Hematopoietic multipotent progenitor cell treated with erythropoietin and hydrocortisone succinate and interleukin-3 and kit ligand, for 6 days (in vitro differentiated cells): ENCODE data around the gene CYP3A4.
"Not testable (repeated sequence)": the region's sequence is repeated elsewhere in the genome, so short reads cannot be mapped to it uniquely, and the experiment has no call there.

Experiments used
- DNase-seq: peaks from one replicate; pipeline ENCODE4 v3.0.0-alpha.2; 2015

Gene CYP3A4

GRCh38 chr7:99791667-99792369 is 7.8 kb upstream of the CYP3A4 start:
- peak; percentile 23 for DNase-seq

DNA sequence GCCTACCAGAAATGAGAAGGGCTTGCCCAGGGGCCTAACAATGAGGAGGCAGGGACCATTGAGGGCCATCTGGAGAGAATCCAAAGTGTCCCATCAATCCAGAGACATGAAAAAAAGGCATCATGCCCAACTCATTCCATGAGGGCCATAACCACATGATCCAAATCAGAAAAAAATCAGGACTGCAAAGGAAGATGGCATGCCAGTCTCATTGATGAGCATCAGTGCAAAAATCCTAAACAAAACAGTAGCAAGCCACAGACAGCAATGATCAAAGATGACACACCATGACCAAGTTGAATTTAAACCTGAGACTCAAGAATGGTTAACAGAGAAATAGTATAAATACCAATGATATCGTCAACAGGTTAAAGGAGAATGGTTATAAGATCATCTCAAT is 7.0 kb upstream of the CYP3A4 start:
- DNase-seq, result no peak

DNA sequence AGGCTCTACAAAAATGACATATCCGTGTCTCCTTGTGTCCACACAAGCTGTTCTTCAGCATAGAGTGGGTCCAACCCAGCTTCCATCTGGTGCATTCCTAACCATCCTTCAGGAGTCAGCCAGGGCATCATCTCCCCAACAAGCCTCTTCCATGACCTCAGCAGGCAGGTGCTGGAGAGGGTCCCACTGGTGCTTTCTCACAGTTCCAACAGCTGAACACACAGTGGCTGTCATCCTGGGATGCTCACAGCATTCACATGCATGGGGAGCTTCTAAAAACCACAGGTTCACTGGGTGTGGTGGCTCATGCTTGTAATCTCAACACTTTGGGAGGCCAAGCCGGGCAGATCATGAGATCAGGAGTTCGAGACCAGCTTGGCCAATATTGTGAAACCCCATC is 6.4 kb upstream of the CYP3A4 start:
- no peak for DNase-seq

DNA sequence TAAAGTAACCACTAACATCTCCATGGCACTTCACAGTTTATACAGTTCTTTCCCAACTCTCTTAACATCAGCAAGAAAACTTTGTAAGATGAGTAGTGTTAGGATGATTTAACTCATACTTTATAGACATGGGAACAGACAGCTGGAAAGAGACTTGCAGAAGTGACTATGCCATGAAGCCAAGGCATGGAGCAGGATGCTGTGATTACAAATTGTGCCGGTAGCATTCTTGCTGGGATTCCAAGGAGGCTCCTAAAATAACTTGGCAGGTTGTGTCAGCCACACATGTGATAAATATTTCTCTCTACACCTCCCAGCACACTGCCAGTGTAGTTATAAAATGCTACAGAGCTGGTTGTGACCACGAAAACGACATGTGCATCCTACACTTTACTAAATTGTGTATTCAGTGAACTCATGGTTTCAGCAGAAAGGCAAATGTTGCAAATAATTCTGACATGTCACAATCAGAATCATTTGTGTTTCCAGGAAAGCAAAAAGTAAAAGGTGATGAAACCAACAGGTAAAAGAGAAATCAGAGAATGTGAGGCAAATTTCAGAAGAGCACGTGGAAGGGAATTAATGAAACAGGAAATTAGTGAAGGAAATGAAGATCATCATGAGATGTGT is 5.6 kb upstream of the CYP3A4 start:
- no peak for DNase-seq

GRCh38 chr7:99788554-99788953 is 4.6 kb upstream of the CYP3A4 start:
- DNase-seq, result no peak

- DNase-seq, result no peak
Observed at GRCh38 chr7:99786726-99787335, 2.8 kb upstream of the CYP3A4 start.

DNA sequence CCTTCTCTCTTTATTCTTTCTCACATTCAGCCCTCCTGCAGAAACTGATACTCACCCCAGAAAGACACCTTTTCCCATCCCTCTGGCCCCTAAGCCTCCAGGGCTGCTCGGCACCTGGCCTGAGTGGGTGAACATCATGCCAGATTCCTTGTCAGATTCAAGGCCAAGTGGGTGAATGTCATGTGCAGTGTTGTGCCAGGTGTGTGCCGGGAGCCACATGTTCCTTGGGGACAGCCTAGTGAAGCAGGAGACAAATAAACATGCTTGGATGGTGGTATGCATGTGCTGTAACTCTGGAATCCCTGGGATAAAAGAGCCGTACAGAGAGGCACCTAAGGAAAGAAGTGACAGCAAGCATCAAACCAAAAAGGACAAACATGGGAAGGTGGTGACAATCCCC is 1.7 kb upstream of the CYP3A4 start:
- not testable (repeated sequence) for DNase-seq

GRCh38 chr7:99782012-99782953 is 1.7 kb downstream of the CYP3A4 start:
- no peak for DNase-seq

DNA sequence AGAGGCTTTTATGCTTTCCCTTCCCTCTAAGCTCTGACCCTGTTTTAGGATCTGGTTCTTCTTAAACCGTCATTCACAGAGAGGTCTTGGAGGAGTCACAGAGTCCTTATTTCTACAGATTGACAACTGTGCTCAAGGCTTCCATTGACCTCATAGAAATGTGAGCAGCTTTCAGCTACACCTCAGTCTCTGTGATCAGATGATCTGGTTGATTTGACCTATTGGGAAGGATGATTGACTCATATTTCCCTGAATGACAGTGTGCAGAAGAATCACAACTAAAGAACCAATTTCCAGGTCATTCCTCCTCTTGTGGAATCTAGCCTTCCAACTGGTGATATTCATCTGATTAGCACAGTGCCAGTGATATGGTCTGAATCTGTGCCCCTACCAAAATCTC is 3.4 kb downstream of the CYP3A4 start:
- no peak for DNase-seq

GRCh38 chr7:99779949-99780348 is 4.0 kb downstream of the CYP3A4 start:
- DNase-seq, result no peak

DNA sequence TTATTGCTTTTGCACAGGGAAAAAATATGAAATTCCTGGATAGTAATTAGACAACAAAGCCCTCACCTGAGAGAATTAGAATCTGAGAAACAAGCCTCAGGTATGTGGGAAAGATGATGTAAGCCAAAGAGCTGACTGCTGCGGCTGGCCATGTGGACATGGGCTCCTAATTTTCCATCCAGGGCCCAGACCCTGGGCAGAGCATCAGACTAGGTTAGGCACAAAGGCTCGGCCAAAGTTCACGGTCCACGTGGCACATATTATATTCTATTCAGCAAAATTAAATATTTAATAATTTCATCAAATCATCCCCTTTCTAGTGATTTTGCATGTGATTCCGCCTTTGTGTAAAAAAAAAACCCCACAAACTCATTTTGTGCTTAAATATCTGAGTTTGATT is 5.1 kb downstream of the CYP3A4 start:
- DNase-seq, result no peak

GRCh38 chr7:99773395-99773794 is 10.6 kb downstream of the CYP3A4 start:
- not testable (repeated sequence) for DNase-seq

DNA sequence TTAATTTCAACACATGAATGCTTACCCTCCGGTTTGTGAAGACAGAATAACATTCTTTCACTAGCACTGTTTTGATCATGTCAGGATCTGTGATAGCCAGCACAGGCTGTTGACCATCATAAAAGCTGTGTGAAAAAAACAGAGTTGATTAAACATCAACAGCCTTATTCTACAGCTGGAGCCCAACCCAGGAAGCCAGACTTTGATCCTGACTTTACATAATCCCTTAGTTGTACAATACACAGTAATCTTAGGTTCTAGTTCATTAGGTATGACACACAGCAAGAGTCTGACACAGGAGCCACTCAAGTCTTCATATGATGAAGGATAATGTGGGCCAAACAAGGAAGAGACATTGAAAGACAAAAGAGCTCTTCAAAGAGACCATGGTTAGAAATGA is 11.4 kb downstream of the CYP3A4 start:
- DNase-seq, result no peak

DNA sequence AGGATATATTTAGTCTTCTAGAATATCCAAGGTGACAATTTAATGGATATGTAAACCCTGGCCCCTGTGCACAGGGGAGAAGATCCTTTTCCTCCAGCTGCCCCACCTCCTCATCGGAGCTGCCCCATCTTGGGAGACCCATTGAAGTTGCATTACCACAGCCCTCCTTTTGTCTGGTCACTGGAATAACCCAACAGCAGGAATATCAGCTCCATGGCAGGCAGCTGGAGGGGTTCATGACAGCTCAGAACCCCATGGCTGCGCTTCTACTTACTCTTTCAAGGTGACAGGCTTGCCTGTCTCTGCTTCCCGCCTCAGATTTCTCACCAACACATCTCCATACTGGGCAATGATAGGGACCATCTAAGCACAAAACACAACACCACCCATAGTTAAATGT is 14.5 kb downstream of the CYP3A4 start:
- DNase-seq, result not testable (repeated sequence)

DNA sequence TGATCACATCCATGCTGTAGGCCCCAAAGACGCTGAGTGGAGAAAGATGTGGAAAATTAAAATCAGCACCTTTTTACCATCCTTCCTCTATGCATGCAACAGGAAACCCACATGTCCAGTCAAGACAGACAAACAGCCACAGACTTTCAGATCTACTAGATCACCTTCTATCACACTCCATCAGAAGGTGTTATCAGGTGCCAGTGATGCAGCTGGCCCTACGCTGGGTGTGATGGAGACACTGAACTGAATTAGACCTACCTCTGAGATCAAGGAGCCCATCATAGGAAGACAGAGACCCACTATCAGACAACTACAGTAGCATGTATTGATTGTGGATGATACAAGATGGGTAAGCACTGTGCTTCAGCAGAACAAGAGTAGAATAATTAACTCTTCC is 15.5 kb downstream of the CYP3A4 start:
- DNase-seq, result no peak

- no peak for DNase-seq
Observed at GRCh38 chr7:99767662-99768061, 16.3 kb downstream of the CYP3A4 start.

GRCh38 chr7:99766484-99767099 is 17.4 kb downstream of the CYP3A4 start:
- peak; percentile 31 for DNase-seq

DNA sequence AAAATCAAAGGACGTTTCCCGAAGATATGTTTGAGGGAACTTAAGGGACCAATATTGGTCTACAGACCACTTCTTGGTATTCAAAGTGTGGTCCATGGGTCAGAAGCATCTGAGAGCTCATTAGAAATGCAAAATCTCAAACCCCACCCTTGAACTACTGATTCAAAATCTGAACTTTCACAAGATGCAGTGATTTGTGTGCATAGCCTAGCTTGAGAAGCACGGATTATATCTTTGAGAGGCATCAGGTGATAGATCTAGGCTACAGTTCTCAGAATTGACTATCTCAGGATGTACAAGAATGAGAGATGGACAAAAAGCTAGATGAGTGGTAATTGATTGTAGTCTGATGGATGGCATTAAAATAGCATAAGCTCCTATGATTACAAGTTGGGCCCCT is 19.5 kb downstream of the CYP3A4 start:
- no peak for DNase-seq

- DNase-seq, result peak; percentile 43
Observed at GRCh38 chr7:99762680-99763327, 21.2 kb downstream of the CYP3A4 start.

DNA sequence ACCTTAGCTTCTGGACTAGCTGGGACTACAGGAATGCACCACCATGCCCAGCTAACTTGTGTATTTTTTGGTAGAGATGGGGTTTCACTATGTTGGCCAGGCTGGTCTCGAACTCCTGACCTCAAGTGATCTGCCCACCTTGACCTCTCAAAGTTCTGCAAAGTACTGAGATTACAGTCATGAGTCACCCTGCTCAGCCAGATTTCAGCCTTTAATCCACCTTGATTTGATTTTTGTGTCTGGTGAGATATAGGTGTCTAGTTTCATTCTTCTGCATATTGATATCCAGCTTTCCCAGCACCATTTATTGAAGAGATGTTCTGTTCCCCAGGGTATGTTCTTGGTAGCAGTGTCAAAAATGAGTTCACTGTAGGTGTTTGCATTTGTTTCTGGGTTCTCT is 28.9 kb downstream of the CYP3A4 start:
- no peak for DNase-seq

- DNase-seq, result no peak
Observed at GRCh38 chr7:99752356-99752755, 31.6 kb downstream of the CYP3A4 start.
